GDM1 (cell line): ENCODE measurements around the gene P4HA2.

Experiments used
- DNase-seq: peaks from one replicate; lab custom pipeline; 2025; lab: John Stamatoyannopoulos, UW

P4HA2 gene

DNA sequence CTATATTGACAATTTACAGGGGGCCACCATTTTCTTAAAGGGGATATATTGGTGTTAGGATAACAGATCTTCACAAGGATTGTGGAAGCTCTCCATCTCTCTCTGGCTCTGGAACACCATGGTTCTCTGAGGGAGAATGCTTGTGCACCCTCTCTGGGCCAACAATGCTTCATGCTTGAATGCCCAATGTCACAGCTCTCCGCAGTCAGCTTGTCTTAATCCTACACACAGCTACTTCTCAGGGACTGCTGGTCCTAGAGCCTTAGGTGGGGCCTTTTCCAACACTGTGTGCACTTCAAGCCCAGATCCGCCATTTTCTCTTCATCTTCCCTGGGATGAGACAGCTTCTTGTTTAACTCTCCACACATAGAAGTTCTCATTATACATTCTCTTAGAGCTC lies 22.9 kb upstream of the P4HA2 start:
- no peak for DNase-seq

DNA sequence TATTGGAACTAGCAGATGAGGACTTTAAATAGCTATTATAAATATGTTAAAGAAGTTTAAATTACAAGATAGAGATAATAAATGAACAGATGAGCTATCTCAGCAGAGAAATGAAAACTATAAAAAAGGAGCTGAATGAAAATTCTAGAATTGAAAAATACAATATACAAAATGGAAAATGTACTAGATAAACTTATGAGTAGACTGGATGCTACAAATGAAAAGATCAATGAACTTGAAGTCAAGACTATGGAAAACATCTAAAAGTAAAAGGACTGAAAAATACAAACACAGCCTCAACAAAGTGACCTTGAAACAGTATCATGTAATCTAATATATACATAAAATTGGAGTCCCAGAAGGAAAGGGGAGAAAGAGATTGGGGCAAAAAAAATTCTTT lies 19.2 kb upstream of the P4HA2 start:
- DNase-seq = no peak

DNA sequence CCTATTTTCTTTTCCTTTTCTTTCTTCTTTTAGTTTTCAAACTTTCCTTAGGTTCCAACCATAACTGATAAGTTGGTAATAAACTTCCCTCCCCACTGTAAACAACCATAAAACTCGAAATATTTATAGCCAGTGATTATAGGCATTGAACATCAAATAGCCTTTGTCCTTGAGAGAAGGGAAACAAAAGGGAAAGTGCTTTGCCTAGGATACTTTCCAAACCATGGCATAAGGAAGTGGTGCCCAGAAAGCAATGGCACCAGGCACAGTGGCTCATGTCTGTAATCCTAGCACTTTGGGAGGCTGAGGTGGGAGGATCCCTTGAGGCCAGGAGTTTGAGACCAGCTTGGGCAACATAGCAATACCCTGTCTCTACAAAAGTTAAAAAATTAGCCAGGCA lies 17.9 kb upstream of the P4HA2 start:
- no peak for DNase-seq

GRCh38 chr5:132243366-132243977 lies 15.8 kb upstream of the P4HA2 start:
- no peak for DNase-seq

DNA sequence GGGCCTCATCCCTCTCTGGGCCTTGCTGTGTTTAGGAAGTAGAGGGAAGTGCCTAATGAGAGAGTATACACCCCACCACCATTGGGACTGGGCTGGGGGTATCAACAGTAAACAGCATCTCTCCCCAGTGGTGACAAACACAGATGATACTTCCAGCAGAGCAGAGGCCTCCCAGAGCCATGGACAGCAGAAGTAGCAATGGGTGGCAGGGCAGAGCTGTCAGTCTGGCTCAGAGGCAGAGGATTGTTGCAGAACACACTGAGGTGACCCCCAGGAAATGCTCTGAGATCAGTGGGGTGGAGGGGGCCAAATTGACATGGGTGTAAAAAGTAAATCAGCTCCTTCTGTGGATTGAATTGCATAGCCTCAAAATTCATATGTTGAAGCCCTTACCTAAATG lies 12.1 kb upstream of the P4HA2 start:
- DNase-seq = no peak

DNA sequence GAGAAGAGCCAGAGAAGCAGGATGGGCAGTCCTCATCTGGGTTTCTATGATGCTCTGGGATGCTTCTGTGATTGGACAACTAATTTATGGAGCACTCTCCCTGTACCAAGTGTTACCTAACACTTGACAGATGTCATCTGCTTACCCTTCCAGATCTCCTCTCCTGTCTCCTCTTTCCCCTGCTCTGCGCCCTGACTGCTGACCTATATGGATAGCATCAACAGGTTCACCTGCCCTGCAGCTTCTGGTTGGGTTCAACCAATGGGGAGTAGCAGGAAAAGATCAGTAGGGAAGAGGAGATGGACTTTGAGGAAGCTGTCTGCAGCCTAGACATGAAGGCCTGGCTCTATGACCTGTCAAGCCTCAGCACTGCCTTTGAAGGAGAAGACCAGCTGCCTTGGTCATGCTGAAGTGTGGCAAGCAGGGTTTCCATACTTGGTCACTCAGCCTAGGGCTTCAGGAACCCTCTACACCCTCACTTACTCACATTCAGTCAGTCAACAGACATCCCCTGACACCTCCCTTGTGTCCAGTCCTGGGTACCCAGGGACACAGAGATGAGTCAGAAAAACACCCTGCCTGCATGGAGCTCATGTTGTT lies 11.3 kb upstream of the P4HA2 start:
- no peak for DNase-seq

GRCh38 chr5:132238169-132238744 lies 10.6 kb upstream of the P4HA2 start:
- peak; percentile 43 for DNase-seq

DNA sequence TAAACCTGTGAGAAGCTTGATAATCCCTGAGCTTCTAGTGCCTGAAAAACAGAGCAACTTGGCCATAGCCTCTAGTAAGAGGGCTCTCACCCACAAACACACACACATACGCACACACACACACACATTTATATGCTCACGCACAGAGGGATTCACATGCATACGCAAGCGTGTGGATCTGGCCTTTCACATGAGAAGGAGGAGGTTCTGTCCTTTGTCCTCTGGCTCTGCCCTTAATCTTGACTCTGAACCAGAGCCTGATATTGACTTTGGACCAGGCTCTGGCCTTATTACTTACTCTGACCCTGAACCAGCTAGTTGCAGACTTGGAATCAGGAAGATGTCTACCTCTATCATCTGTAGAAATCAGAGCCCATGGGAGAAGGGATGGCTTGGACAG lies 10.0 kb upstream of the P4HA2 start:
- no peak for DNase-seq

DNA sequence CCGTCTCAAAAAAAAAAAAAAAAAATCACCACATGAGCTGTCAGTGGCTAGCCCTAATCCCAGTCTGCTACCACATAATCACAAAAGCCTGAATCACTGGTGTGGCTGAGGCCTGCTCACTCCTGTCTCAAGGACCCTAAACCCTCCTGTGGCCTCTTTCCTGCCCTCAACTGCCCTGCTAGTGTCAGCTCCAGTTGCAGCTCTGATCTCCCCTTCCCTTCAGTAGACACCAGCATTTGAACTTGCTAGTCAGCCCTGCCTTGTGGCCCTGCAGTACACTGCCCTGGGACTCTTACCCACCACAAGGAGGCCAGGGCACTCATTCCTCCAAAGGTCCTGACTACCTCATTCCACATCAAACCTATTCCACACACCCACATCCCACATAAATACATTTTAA lies 9.5 kb upstream of the P4HA2 start:
- no peak for DNase-seq

DNA sequence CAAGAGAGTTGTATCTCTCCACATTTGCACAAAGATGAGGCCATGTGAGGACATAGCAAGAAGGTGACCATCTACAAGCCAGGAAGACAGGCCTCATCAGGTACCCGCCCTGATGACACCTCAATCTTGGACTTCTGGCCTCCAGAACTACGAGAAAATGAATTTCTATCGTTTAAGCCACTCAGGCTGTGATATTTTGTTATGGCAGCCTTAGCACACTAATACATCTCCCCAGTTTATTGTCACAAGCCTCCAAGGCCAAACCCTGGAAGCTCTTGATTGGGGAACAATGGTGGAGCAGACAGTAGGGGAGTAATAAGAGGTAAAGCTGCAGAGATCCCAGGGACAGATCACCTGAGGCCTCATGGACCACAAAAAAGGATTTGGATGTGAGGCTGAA lies 7.7 kb upstream of the P4HA2 start:
- no peak for DNase-seq

GRCh38 chr5:132234684-132235062 lies 7.0 kb upstream of the P4HA2 start:
- DNase-seq = no peak

DNA sequence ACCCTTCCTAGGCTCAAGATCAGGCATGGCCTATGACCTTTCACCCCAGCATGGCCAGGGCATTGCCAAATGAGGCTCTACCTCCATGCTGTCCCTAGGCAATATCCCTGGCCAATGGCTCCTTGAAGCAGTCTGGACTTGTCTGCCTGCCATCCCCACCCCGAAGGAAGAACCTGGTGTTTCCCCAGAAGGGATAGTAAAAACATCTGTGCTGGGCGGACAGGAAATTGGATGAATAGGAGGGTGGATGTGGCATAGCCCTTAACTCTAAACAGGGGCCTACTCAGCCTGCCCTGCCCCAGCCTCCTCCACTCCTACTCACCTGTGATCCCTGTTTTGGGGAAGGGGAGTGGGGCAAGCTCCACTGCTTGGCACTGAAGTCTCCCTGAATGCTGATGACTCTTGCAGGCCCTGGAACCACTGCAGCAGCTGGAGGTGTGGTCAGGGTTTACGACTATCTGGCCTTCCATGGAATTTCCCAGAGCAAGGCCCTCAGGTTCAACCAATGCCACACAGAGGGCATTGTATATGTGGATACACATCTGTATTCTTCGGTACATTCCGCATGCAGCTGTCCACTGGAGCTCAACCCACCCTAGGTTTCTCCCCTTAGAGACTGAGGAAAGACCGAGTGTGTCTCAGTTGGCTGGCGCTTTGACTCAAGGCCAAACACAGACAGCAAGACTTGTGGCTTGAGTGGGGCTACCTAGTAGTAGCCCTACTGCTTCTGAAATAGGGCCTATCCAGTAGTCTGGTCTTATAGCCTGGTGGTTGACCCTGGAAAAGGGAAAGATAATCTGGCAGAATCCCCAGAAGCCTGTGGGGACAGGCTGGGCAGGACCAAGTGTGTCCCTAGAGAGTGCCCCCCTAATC lies 6.4 kb upstream of the P4HA2 start:
- no peak for DNase-seq

- DNase-seq = no peak
These were observed 5.4 kb upstream of the P4HA2 start for GRCh38 chr5:132233081-132233480.

DNA sequence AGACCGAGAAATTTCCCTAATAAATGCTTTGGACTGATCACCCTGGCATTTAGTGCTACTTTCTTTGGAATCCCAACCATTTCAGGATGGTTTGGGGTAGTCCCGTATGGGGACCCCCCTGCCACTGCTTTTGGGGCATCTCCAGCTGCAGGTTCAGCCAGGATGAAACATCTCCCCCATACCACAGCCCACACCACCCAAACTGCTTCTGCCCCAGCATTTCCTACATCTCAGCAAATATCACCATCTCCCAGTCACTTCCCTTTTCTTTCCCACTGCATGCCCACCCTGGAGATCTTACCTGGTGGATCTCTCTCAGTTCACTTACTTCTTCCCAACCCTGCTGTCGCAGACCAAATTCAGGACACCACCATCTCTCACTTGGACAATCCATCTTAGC lies 4.8 kb upstream of the P4HA2 start:
- no peak for DNase-seq

DNA sequence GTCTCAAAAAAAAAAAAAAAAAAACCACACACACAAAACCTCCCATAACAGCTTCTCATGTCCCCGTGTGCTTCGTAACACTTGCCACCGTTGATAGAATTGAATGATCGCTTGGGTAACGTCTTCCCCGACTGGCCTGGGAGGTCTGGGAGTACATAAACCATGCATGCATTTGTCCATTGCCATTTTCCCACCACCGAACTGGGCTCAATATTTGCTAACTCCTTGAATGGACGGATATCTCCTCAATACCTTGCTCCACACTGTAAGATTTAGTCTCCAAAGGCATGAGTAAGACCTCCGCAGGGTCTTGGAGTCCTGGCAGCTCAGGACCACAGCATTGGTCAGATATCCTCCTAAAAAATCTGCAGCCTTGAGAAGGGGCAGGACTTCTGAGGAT lies 3.2 kb upstream of the P4HA2 start:
- no peak for DNase-seq

DNA sequence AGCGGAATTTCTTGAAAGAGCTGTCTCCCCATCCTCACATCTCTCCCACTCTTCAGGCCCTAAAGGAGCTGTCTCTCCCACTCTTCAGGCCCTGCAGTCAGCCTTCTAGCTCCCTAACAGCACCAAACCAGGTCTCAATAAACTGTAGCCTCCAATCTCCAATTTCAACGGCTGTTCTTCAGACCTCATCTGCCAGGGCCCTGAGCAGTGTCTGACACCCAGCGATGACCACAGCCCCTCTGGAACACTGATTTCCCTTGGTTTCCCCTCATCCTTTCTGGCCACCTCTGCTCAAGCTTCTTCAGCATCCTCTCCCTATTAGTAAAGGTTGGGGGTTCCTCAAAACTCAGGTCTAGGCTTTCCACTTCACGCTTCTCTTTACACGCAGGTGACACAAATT lies 1.6 kb upstream of the P4HA2 start:
- no peak for DNase-seq

DNA sequence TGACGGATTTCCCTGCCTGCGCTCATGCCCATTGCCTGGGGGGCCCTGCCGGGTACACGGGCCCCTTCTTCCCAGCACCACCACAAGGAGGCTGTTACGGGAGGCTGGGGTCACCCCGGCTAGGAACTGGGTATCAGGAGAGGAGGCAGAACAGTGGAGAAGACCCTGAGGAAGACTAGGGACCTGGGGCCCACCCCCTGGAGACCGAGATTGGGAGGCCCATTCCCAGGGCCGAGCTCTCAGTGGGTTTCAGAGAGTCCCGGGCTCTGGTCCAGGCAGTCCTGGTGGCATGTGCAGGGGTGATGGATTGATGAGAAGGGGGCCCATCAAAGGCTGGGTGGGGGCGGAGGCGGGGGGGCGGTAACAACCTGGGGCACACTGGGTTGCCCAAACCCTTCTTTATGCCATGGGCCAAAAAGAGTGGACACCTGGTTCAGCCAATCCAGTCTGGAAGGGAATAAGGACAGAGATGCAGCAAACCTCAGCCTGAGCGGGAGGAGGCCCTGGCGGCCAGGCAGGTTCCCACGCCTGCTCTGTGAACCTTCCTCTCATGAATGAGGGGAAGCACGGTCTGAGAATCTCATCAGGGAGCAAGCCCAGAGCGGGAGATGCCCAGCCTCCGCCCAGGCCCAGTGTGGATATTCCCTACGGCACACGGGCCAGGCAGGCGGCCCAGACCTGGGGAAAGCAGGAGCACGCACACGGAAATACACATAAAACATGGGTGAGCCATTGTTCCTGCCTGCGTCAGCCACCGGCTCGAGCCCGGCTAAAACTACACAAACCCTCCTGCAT lies 785 bp upstream of the P4HA2 start:
- no peak for DNase-seq

- DNase-seq = no peak
These were observed 493 bp downstream of the P4HA2 start for GRCh38 chr5:132227235-132227484.

- no peak for DNase-seq
These were observed 978 bp downstream of the P4HA2 start for GRCh38 chr5:132226516-132227234.

- DNase-seq = no peak
These were observed 2.3 kb downstream of the P4HA2 start for GRCh38 chr5:132225165-132226032.

GRCh38 chr5:132224716-132225115 lies 2.9 kb downstream of the P4HA2 start:
- no peak for DNase-seq
